WTC11 (cell line): Measurements from ENCODE around the gene HSF5. TPM values are rescaled to one million over a fixed set of nuclear protein-coding genes. Genes with fewer than 3 reads are reported as not detected.

Experiments used
- ATAC-seq: fragments of 200-7000 bp; cut with Tn5 transposase; 2 replicates; pipeline ENCODE4 v1.10.0; 2021; ENCODE audit warnings: mild to moderate bottlenecking, moderate library complexity
- CTCF ChIA-PET: fragments of 300-600 bp; sonication (Branson Sonifier 250); formaldehyde crosslinking; loops from one replicate; lab custom pipeline; 2021; ENCODE audit warnings: antibody characterized with exemption; lab: Charles Lee
- POLR2A ChIA-PET: fragments of 350-600 bp; sonication (Branson Sonifier 250); formaldehyde crosslinking; loops from one replicate; lab custom pipeline; 2021; ENCODE audit warnings: antibody characterized with exemption; lab: Charles Lee
- DNase-seq: peaks from one replicate; pipeline ENCODE4 v3.0.0; 2021; ENCODE audit warnings: low spot score
- H3K27ac Mint-ChIP-seq: 2 replicates; pipeline ENCODE4 v1.8.0; 2021; ENCODE audit warnings: mixed read lengths
- H3K27me3 Mint-ChIP-seq: 2 replicates; pipeline ENCODE4 v1.8.0; 2021; ENCODE audit warnings: low read depth, mild to moderate bottlenecking, moderate library complexity, mixed read lengths
- H3K36me3 Mint-ChIP-seq: 2 replicates; pipeline ENCODE4 v1.8.0; 2021; ENCODE audit warnings: mixed read lengths
- H3K4me1 Mint-ChIP-seq: 2 replicates; pipeline ENCODE4 v1.8.0; 2022; ENCODE audit warnings: mixed read lengths
- H3K4me3 Mint-ChIP-seq: 2 replicates; pipeline ENCODE4 v1.8.0; 2021; ENCODE audit warnings: mild to moderate bottlenecking, moderate library complexity, mixed read lengths
- H3K9me3 Mint-ChIP-seq: 2 replicates; pipeline ENCODE4 v1.8.0; 2021; ENCODE audit warnings: mixed read lengths
- AR ChIP-seq: fragments of 250-450 bp; sonication (Bioruptor Pico); IDR thresholded peaks from 2 replicates; pipeline ENCODE4 v1.9.0; 2021; ENCODE audit warnings: mild to moderate bottlenecking
- CTCF ChIP-seq: fragments of 200-600 bp; IDR thresholded peaks from 2 replicates; pipeline ENCODE4 v1.8.0; 2022; ENCODE audit warnings: antibody characterized with exemption
- EMX1 ChIP-seq: fragments of 250-450 bp; sonication (Bioruptor Pico); IDR thresholded peaks from 2 replicates; pipeline ENCODE4 v1.8.0; 2021; ENCODE audit warnings: mild to moderate bottlenecking
- ESRRA ChIP-seq: sonication (generic); formaldehyde crosslinking; IDR thresholded peaks from 2 replicates; pipeline ENCODE4 v1.8.1; 2022; ENCODE audit warnings: mild to moderate bottlenecking, missing genetic modification reagents, borderline replicate concordance
- ETV6 ChIP-seq: sonication (generic); formaldehyde crosslinking; IDR thresholded peaks from 2 replicates; pipeline ENCODE4 v1.8.1; 2022; ENCODE audit warnings: mild to moderate bottlenecking, missing genetic modification reagents
- FOXK1 ChIP-seq: sonication (generic); formaldehyde crosslinking; IDR thresholded peaks from 2 replicates; pipeline ENCODE4 v1.8.0; 2022; ENCODE audit warnings: mild to moderate bottlenecking, moderate library complexity, missing genetic modification reagents
- FOXP4 ChIP-seq: sonication (generic); formaldehyde crosslinking; IDR thresholded peaks from 2 replicates; pipeline ENCODE4 v1.8.0; 2022; ENCODE audit warnings: mild to moderate bottlenecking, missing genetic modification reagents
- GABPB1 ChIP-seq: sonication (generic); formaldehyde crosslinking; IDR thresholded peaks from 2 replicates; pipeline ENCODE4 v1.8.1; 2023; ENCODE audit warnings: mild to moderate bottlenecking, missing genetic modification reagents
- GTF2I ChIP-seq: fragments of 250-450 bp; sonication (Bioruptor Pico); conservative IDR thresholded peaks from 2 replicates; pipeline ENCODE4 v1.4.0; 2021; ENCODE audit warnings: mild to moderate bottlenecking
- HMGA2 ChIP-seq: fragments of 250-450 bp; sonication (Bioruptor Pico); IDR thresholded peaks from 2 replicates; pipeline ENCODE4 v1.4.0; 2021; ENCODE audit warnings: mild to moderate bottlenecking, moderate library complexity
- JUN ChIP-seq: sonication (generic); formaldehyde crosslinking; IDR thresholded peaks from 2 replicates; pipeline ENCODE4 v1.8.0; 2023; ENCODE audit warnings: mild to moderate bottlenecking, missing genetic modification reagents
- MAX ChIP-seq: sonication (generic); formaldehyde crosslinking; IDR thresholded peaks from 2 replicates; pipeline ENCODE4 v1.8.0; 2022; ENCODE audit warnings: mild to moderate bottlenecking, missing genetic modification reagents
- MYBL2 ChIP-seq: sonication (generic); formaldehyde crosslinking; IDR thresholded peaks from 2 replicates; pipeline ENCODE4 v1.8.1; 2023; ENCODE audit warnings: mild to moderate bottlenecking, moderate library complexity, missing genetic modification reagents
- NFATC4 ChIP-seq: fragments of 250-450 bp; sonication (Bioruptor Pico); IDR thresholded peaks from 2 replicates; pipeline ENCODE4 v1.9.0; 2021; ENCODE audit warnings: mild to moderate bottlenecking
- NFYB ChIP-seq: sonication (generic); formaldehyde crosslinking; conservative IDR thresholded peaks from 2 replicates; pipeline ENCODE4 v1.8.0; 2022; ENCODE audit warnings: low read depth, missing genetic modification reagents
- NR3C1 ChIP-seq: sonication (generic); formaldehyde crosslinking; conservative IDR thresholded peaks from 2 replicates; pipeline ENCODE4 v1.8.1; 2023; ENCODE audit warnings: low read depth, mild to moderate bottlenecking, missing genetic modification reagents
- STAT6 ChIP-seq: sonication (generic); formaldehyde crosslinking; conservative IDR thresholded peaks from 2 replicates; pipeline ENCODE4 v1.8.1; 2023; ENCODE audit warnings: mild to moderate bottlenecking, low read depth, missing genetic modification reagents, moderate library complexity
- TEAD4 ChIP-seq: sonication (generic); formaldehyde crosslinking; IDR thresholded peaks from 2 replicates; pipeline ENCODE4 v1.8.0; 2022; ENCODE audit warnings: mild to moderate bottlenecking, missing genetic modification reagents
- TP53 ChIP-seq: sonication (generic); formaldehyde crosslinking; IDR thresholded peaks from 2 replicates; pipeline ENCODE4 v1.8.1; 2023; ENCODE audit warnings: mild to moderate bottlenecking, missing genetic modification reagents
- ZNF425 ChIP-seq: fragments of 250-450 bp; sonication (Bioruptor Pico); conservative IDR thresholded peaks from 2 replicates; pipeline ENCODE4 v1.9.0; 2021; ENCODE audit warnings: mild to moderate bottlenecking
- total RNA-seq: library from RNA; stranded (reverse); gene quantifications from 3 replicates; pipeline ENCODE4 v1.2.3, GENCODE V29; 2021

HSF5 gene
- total RNA-seq, 1 experiment from 2014 or later: 0.09 TPM

GRCh38 chr17:58447039-58447975 is 40.9 kb downstream of the HSF5 start:
- Mint-ChIP-seq H3K36me3 (no peaks in the 10 kb centered on the region), H3K4me1 (peaks cover 18% of the 10 kb centered on the region), H3K9me3 (no peaks in the 10 kb centered on the region), H3K4me3 (no peak overlapping the region), H3K27ac (no peak overlapping the region), H3K27me3 (no peaks in the 10 kb centered on the region)
- POLR2A ChIA-PET: no interaction called here
- DNase-seq: peak; percentile 89
- peak; percentile 98 for ATAC-seq
- CTCF ChIA-PET: interaction anchor here (1.1 to 3.7 kb wide), 10 partner anchors 14 to 247 kb away, joined by 3 to 57 read pairs (median 4); partner anchors contain the start of gene HSF5
- TF ChIP-seq GTF2I (CRISPR knock-in tag): no peak
- peak; percentile 66 for TF ChIP-seq CTCF
- TF ChIP-seq GABPB1 (CRISPR knock-in tag): 0 out of 2 replicates have a peak, but pooled peaks have one; percentile 12
- peak; percentile 19; the same call in 1 of the 2 replicates for TF ChIP-seq TEAD4 (CRISPR knock-in tag)
- TF ChIP-seq FOXP4 (CRISPR knock-in tag): no peak
- no peak for TF ChIP-seq FOXK1
- TF ChIP-seq HMGA2 (CRISPR knock-in tag): no peak
- TF ChIP-seq MAX (CRISPR knock-in tag): peak; percentile 28; the same call in 1 of the 2 replicates
- TF ChIP-seq MYBL2 (CRISPR knock-in tag): no peak
- TF ChIP-seq TP53: no peak
- TF ChIP-seq JUN (CRISPR knock-in tag): no peak
- no peak for TF ChIP-seq ESRRA (CRISPR knock-in tag)
- TF ChIP-seq NFYB (CRISPR knock-in tag): no peak
- peak; percentile 92 for TF ChIP-seq ZNF425
- TF ChIP-seq, all 79 proteins: peak for 5

- Mint-ChIP-seq H3K4me3 (no peak overlapping the region; the same call in 1 of the 2 replicates), H3K27me3 (no peaks in the 10 kb centered on the region), H3K27ac (no peak overlapping the region; the same call in 1 of the 2 replicates), H3K9me3 (no peaks in the 10 kb centered on the region), H3K36me3 (no peaks in the 10 kb centered on the region), H3K4me1 (peaks cover 18% of the 10 kb centered on the region)
- DNase-seq (no peak), ATAC-seq (no peak; the same call in 1 of the 2 replicates)
- TF ChIP-seq NR3C1 (no peak), AR (CRISPR knock-in tag) (no peak), NFATC4 (CRISPR knock-in tag) (no peak), FOXK1 (no peak), ETV6 (CRISPR knock-in tag) (no peak), STAT6 (CRISPR knock-in tag) (no peak), EMX1 (CRISPR knock-in tag) (no peak)
- POLR2A ChIA-PET: no interaction called here
- CTCF ChIA-PET: interaction anchor here (0.6 to 3.7 kb wide), 13 partner anchors 108 to 897 kb away, joined by 3 to 57 read pairs (median 4); no protein-coding TSS in a partner anchor
These were observed 42.1 kb downstream of the HSF5 start for GRCh38 chr17:58446086-58446485.
